Measurements from ENCODE around the gene TRIM43B. TPM values are rescaled to one million over a fixed set of nuclear protein-coding genes. Genes with fewer than 3 reads are reported as not detected.
"Not testable (repeated sequence)": the region's sequence is repeated elsewhere in the genome, so short reads cannot be mapped to it uniquely, and the experiment has no call there.

The TRIM43B gene
- total RNA-seq, 1 donor from 2014 or later, result not detected

- DNase-seq (ENCODE audit: extremely low read depth, low read depth, low spot score), result not testable (repeated sequence)
Measured at GRCh38 chr2:95434507-95435076, 50.0 kb downstream of the TRIM43B start.

- DNase-seq (ENCODE audit: extremely low read depth, low read depth, low spot score), result not testable (repeated sequence)
Measured at GRCh38 chr2:95433973-95434372, 50.6 kb downstream of the TRIM43B start.

- DNase-seq (ENCODE audit: extremely low read depth, low read depth, low spot score), result not testable (repeated sequence)
Measured at GRCh38 chr2:95433373-95433772, 51.2 kb downstream of the TRIM43B start.

- DNase-seq (ENCODE audit: extremely low read depth, low read depth, low spot score), result not testable (repeated sequence)
Measured at GRCh38 chr2:95429748-95430467, 54.6 kb downstream of the TRIM43B start.

GRCh38 chr2:95427196-95427867 lies 57.2 kb downstream of the TRIM43B start:
- DNase-seq (ENCODE audit: extremely low read depth, low read depth, low spot score), result not testable (repeated sequence)

Other genes with a start within 250 kb of the TRIM43B start
- 0.99 and 4.8 TPM in 2 replicates for gene PROM2, start 210.3 kb downstream of the TRIM43B start, total RNA-seq
- 2.2 and 3.8 TPM in 2 replicates for gene KCNIP3, start 187.4 kb downstream of the TRIM43B start, total RNA-seq
- gene FAHD2A, start 82.0 kb downstream of the TRIM43B start, total RNA-seq, result 25.7 TPM in 2 replicates
- gene TRIM43, start 107.2 kb upstream of the TRIM43B start, total RNA-seq, result not detected in 2 replicates

Measured in glomerular endothelial cell (primary cell).